NCI-H2081 treated with DMSO at 0.1 percent for 48 hours (cell line): ENCODE data around the gene KCND3.

Experiments used
- DNase-seq: peaks from one replicate; lab custom pipeline; 2025; lab: John Stamatoyannopoulos, UW

KCND3 gene

GRCh38 chr1:111911776-111912515 is 77.5 kb downstream of the KCND3 start:
- no peak for DNase-seq

- DNase-seq = no peak
Measured at GRCh38 chr1:111911061-111911460, 78.4 kb downstream of the KCND3 start.

GRCh38 chr1:111909030-111909429 is 80.4 kb downstream of the KCND3 start:
- no peak for DNase-seq

GRCh38 chr1:111908011-111908621 is 81.4 kb downstream of the KCND3 start:
- no peak for DNase-seq

- no peak for DNase-seq
Measured at GRCh38 chr1:111907321-111907720, 82.1 kb downstream of the KCND3 start.

GRCh38 chr1:111906816-111907215 is 82.7 kb downstream of the KCND3 start:
- no peak for DNase-seq

GRCh38 chr1:111906111-111906510 is 83.4 kb downstream of the KCND3 start:
- no peak for DNase-seq

- DNase-seq = no peak
Measured at GRCh38 chr1:111904478-111905218, 84.8 kb downstream of the KCND3 start.

- DNase-seq = no peak
Measured at GRCh38 chr1:111903871-111904449, 85.5 kb downstream of the KCND3 start.

GRCh38 chr1:111903148-111903870 is 86.2 kb downstream of the KCND3 start:
- no peak for DNase-seq

- DNase-seq = no peak
Measured at GRCh38 chr1:111895469-111895868, 94.0 kb downstream of the KCND3 start.

GRCh38 chr1:111895017-111895416 is 94.5 kb downstream of the KCND3 start:
- no peak for DNase-seq

- no peak for DNase-seq
Measured at GRCh38 chr1:111894497-111894896, 95.0 kb downstream of the KCND3 start.

GRCh38 chr1:111891566-111891965 is 97.9 kb downstream of the KCND3 start:
- no peak for DNase-seq

GRCh38 chr1:111888740-111889376 is 100.6 kb downstream of the KCND3 start:
- DNase-seq = no peak

GRCh38 chr1:111887875-111888274 is 101.6 kb downstream of the KCND3 start:
- DNase-seq = no peak

GRCh38 chr1:111887385-111887784 is 102.1 kb downstream of the KCND3 start:
- DNase-seq = no peak

GRCh38 chr1:111886741-111887140 is 102.7 kb downstream of the KCND3 start:
- DNase-seq = no peak

- DNase-seq = no peak
Measured at GRCh38 chr1:111884772-111885443, 104.6 kb downstream of the KCND3 start.

- DNase-seq = no peak
Measured at GRCh38 chr1:111882986-111883560, 106.4 kb downstream of the KCND3 start.

- no peak for DNase-seq
Measured at GRCh38 chr1:111882559-111882958, 106.9 kb downstream of the KCND3 start.
